C4-2B (cell line): ENCODE data around the gene PLA2G2D.

Source experiments
- CTCF ChIP-seq: fragments of 450-650 bp; conservative IDR thresholded peaks from 2 replicates; pipeline ENCODE4 v1.5.1; 2017; ENCODE audit warnings: mild to moderate bottlenecking
- ZFX ChIP-seq: fragments of 450-650 bp; IDR thresholded peaks from 2 replicates; pipeline ENCODE4 v1.6.1; 2017

- TF ChIP-seq CTCF = no peak
- no peak for TF ChIP-seq ZFX
These were observed 6.9 kb downstream of the PLA2G2D start for GRCh38 chr1:20112279-20113000.
